Mucosa of stomach (tissue), 1 donor: Measurements from ENCODE around the gene GHRL.
"Not testable (repeated sequence)": the region's sequence is repeated elsewhere in the genome, so short reads cannot be mapped to it uniquely, and the experiment has no call there.

Experiments
- H3K27me3 ChIP-seq: one replicate; pipeline ENCODE4 v1.7.0; 2013; ENCODE audit warnings: mild to moderate bottlenecking, low read length; ENCODE audit not compliant: control insufficient read depth, insufficient read depth
- H3K36me3 ChIP-seq: one replicate; pipeline ENCODE4 v1.7.0; 2013; ENCODE audit warnings: low read length; ENCODE audit not compliant: control insufficient read depth, insufficient read depth
- H3K4me1 ChIP-seq: one replicate; pipeline ENCODE4 v1.7.0; 2013; ENCODE audit warnings: mild to moderate bottlenecking, low read length; ENCODE audit not compliant: control insufficient read depth, insufficient read depth
- H3K4me3 ChIP-seq: one replicate; pipeline ENCODE4 v1.7.0; 2013; ENCODE audit warnings: low read length
- H3K9ac ChIP-seq: one replicate; pipeline ENCODE4 v1.7.0; 2013; ENCODE audit warnings: mild to moderate bottlenecking, low read length, moderate library complexity
- H3K9me3 ChIP-seq: one replicate; pipeline ENCODE4 v1.7.0; 2013; ENCODE audit warnings: mild to moderate bottlenecking, low read length, moderate library complexity; ENCODE audit not compliant: control insufficient read depth
- donor health status: Pancreatic carcinoma.

Gene GHRL

DNA sequence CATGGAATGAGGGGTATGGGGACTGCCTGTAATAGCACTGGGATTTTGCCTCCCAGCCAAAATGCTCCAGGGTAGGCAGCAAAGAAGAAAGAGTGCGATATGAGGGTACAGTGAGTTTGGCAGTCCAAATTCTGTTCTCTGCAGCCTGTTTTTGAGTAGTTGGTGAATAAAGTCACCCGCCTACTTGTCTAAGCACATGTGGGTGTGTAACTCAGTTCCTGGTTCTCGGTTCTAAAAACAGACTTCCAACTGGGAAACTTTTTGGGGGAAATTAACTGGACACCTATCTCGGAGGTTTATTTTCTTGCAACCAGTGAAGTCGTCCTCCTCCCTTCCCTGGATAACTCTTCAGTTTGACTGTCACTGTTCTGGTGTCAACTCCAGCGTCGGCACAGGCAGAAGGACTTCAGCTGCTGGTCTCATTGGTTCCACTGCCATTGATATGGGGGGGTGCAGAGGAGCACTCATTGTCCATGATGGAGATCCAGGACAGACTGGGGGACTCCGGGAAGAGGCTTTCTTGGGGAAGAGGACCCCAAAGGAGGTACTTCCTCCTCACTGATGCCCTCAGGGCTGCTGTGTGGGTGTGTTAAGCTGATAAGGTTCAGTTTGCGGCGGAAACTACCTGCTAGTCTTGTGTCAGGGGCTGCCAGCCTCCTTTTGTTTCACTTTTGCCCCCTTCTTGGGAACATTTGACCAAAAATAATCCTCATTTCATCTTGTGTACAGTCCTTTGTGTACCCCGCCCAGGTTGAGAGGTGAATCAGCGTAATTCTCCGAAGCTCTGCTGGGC is 13.2 kb downstream of the GHRL start:
- Histone ChIP-seq H3K9ac (no peak overlapping the region), H3K9me3 (no peaks in the 10 kb centered on the region), H3K4me1 (no peaks in the 10 kb centered on the region), H3K4me3 (no peak overlapping the region), H3K36me3 (peaks cover 8% of the 10 kb centered on the region), H3K27me3 (no peaks in the 10 kb centered on the region)

DNA sequence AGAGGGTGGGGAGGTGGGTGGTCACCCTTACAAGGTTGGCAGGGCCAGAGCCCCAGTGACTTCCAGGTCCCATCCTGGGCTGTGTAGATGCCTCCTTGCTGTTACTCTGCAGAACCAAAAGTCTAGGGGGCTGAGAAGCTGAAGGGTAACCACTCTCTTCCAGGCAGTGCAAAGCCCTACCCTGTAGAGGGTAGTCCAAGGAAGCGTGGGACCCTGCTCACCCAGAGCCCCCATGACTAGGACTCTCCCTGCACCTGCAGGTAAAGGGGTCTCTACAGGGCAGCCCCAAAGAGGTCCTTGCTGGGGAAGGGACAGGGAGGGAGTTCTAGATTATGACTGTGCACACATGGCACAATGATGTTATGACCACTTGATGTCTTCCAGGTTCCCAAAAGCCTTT is 14.2 kb downstream of the GHRL start:
- no peaks in the 10 kb centered on the region for H3K9me3 ChIP-seq
- no peak overlapping the region for H3K9ac ChIP-seq
- H3K4me3 ChIP-seq, result no peak overlapping the region
- H3K27me3 ChIP-seq, result no peaks in the 10 kb centered on the region
- H3K36me3 ChIP-seq, result peaks cover 8% of the 10 kb centered on the region
- peaks cover 8% of the 10 kb centered on the region for H3K4me1 ChIP-seq

DNA sequence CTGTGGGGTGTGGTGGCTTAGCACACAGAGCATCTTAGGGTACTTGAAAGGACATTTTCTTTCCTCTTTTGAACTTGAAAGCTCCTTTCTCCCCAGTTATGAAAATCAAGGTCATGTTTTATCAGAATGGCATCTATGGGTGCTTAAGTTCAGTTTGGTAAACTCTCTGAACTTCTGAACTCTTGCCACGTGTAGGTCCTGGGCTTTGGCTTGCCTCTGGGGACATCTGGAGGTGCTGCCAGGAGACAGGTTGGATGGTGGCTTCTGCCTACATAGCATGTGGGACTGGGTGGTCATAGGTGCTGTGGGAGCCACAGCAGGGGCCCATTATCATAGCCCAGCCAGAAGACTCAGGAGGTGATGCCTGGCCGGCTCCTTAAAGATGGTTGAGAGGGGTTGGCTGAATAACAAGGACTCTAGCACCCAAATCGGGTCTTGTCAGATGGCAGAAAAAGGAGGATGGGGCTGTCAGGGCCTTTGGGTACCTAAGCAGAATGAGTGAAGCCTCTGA is 15.6 kb downstream of the GHRL start:
- Histone ChIP-seq H3K27me3 (no peaks in the 10 kb centered on the region), H3K36me3 (peaks cover 8% of the 10 kb centered on the region), H3K9me3 (no peaks in the 10 kb centered on the region), H3K4me1 (peaks cover 10% of the 10 kb centered on the region), H3K9ac (no peak overlapping the region), H3K4me3 (no peak overlapping the region)

DNA sequence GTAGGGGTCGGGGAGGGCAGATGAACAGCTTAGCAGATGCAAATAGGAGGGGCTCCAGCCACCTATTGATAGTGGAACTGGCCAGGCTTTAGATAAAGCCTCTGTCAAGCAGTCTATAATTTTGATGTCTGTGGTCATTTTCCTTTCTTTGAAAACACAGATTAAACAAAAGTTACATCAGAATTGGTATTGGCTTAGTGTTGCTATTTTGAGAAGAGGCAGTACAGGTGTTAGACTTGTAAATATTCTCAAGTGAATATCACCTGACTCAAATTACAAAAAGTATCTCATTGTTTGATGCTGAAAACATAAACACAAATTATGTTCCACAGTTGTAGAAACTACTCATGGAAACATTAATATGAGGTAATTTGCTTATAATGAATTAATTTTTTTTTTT is 18.1 kb downstream of the GHRL start:
- no peaks in the 10 kb centered on the region for H3K36me3 ChIP-seq
- H3K4me1 ChIP-seq, result peaks cover 10% of the 10 kb centered on the region
- no peak overlapping the region for H3K9ac ChIP-seq
- no peak overlapping the region for H3K4me3 ChIP-seq
- H3K27me3 ChIP-seq, result no peaks in the 10 kb centered on the region
- H3K9me3 ChIP-seq, result no peaks in the 10 kb centered on the region

DNA sequence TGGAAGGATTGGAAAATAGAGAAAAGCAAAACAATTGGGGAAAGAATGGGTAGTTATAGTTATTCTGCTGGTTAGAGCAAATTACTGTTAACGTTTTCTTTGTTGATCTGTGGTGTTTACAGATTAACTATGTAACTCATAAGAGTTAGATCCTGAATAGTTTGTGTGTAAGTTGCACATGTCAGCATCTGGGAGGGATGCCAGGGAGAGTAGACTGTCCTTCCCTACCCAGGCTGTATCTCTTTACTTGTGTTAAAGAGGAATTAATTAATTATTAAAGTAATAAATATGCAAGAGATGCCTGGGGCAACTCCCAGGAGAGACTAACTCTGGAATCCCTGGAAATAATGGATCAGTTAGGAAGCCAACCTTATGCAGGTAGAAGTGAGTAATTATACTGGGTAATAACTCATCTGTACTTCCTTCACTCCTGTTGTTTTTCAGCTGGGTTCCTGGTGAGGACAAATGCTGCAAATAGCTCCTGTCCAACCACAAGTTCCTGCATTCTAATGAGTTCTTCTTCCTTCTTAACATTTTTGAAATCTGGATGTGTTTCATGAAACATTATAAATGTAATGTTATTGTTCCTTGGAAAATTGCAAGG is 18.9 kb downstream of the GHRL start:
- H3K36me3 ChIP-seq, result no peaks in the 10 kb centered on the region
- no peak overlapping the region for H3K9ac ChIP-seq
- no peaks in the 10 kb centered on the region for H3K9me3 ChIP-seq
- H3K4me1 ChIP-seq, result peaks cover 10% of the 10 kb centered on the region
- no peak overlapping the region for H3K4me3 ChIP-seq
- no peaks in the 10 kb centered on the region for H3K27me3 ChIP-seq

DNA sequence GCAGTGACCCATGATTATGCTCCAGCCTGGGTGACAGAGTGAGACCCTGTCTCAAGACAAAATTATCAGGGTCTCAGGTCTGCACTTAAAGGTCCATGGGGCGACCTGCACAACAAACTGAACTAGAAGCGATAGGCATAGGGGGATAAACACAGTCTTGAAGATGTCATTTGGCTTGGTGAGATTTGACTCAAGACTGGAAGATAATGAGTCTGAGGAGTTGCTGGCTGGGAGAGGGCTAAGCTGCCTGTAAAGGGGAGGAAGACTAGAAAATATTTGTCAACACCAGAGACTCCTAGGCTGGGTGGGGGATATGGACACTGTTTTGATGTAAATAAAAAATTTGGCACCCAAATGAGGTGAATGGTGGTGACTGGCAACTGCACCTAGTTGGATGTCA is 19.8 kb downstream of the GHRL start:
- H3K4me3 ChIP-seq, result no peak overlapping the region
- H3K27me3 ChIP-seq, result no peaks in the 10 kb centered on the region
- no peak overlapping the region for H3K9ac ChIP-seq
- no peaks in the 10 kb centered on the region for H3K9me3 ChIP-seq
- no peaks in the 10 kb centered on the region for H3K36me3 ChIP-seq
- peaks cover 10% of the 10 kb centered on the region for H3K4me1 ChIP-seq

DNA sequence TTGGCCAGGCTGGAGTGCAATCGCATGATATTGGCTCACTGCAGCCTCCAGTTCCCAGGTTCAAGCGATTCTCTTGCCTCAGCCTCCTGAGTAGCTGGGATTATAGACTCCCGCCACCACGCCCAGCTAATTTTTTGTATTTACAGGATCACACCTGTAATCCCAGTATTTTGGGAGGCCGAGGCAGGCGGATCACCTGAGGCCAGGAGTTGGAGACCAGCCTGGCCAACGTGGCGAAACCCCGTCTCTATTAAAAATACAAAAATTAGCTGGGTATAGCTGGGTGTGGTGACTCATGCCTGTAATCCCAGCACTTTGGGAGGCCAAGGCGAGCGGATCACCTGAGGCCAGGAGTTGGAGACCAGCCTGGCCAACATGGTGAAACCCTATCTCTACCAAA is 20.3 kb downstream of the GHRL start:
- H3K27me3 ChIP-seq, H3K9ac ChIP-seq: not testable (repeated sequence)

DNA sequence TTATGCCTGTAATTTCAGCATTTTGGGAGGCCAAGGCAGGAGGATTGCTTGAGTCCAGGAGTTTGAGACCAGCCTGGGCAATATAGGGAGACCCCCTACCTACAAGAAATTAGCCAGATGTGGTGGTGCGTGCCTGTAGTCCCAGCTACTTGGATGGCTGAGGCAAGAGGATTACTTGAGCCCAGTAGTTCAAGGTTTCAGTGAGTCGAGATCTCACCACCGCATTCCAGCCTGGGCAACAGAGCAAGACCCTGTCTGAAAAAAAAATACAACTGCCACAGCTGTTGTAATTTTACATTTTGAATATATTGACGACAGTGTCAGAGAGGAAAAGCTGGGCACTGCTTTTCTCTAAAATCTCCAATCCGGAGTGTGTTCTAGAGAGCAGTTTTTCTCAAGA is 23.3 kb downstream of the GHRL start:
- Histone ChIP-seq H3K27me3 (no peaks in the 10 kb centered on the region), H3K9me3 (no peaks in the 10 kb centered on the region), H3K9ac (no peak overlapping the region), H3K4me1 (peaks cover 10% of the 10 kb centered on the region), H3K4me3 (no peak overlapping the region), H3K36me3 (no peaks in the 10 kb centered on the region)

More for the DNA sequence above, 20.3 kb downstream of the GHRL start:
- H3K4me3 ChIP-seq, H3K4me1 ChIP-seq, H3K9me3 ChIP-seq, H3K36me3 ChIP-seq: not testable (repeated sequence)

DNA sequence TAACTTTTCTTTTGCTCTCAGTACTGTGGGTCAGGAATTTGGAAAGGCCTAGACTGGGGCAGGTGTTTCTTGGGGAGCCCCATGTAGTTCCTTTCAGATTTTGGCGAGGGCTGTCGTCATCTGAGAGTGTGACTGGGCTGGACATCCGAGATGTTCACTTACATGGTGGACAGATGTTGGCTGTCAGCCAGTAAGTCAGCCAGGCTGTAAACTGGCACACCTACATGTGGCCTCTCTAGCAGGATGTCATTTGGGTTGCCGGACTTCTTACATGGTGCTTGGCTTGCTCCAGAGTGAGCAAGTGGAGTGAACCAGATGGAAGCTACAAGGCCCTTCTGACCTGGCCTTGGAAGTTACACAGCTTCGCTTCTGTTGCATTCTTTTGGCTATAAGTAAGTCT is 23.8 kb downstream of the GHRL start:
- no peaks in the 10 kb centered on the region for H3K36me3 ChIP-seq
- no peak overlapping the region for H3K9ac ChIP-seq
- H3K9me3 ChIP-seq, result no peaks in the 10 kb centered on the region
- H3K4me3 ChIP-seq, result no peak overlapping the region
- no peaks in the 10 kb centered on the region for H3K27me3 ChIP-seq
- peaks cover 6% of the 10 kb centered on the region for H3K4me1 ChIP-seq

DNA sequence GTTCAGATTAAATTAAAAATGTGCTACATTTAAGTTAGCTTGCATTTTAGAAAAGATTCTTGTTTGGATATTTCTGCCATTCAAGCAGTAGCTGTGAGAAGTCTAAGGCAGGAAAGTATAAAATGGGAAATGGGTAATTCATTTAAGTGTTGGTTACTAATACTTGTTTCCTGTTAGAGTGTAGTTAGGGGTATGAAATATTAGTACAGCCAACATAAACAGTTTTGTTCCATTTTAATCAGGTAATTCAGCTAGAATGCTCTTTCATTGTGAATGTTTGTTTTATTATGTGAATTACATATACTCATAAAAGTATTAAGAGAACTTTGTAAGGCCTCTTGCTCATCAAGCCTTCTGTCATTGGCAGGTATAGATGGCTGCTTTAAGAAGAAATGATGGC is 24.6 kb downstream of the GHRL start:
- Histone ChIP-seq H3K4me1 (no peaks in the 10 kb centered on the region), H3K9me3 (no peaks in the 10 kb centered on the region), H3K36me3 (no peaks in the 10 kb centered on the region), H3K9ac (no peak overlapping the region), H3K27me3 (no peaks in the 10 kb centered on the region), H3K4me3 (no peak overlapping the region)

DNA sequence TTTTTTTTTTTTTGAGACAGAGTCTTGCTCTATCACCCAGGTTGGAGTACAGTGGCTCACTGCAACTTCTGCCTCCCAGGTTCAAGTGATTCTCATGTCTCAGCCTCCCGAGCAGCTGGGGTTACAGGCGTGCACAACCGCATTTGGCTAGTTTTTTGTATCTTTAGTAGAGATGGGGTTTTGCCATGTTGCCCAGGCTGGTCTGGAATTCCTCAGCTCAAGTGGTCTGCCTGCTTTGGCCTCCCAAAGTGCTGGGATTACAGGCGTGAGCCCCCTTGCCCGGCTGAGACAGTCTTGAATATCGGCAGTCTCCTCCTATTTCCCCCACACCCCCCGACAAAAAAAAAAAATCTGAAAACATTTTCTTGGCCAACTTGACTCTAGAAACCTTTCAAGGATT is 25.8 kb downstream of the GHRL start:
- not testable (repeated sequence) for H3K4me3 ChIP-seq, H3K9ac ChIP-seq, H3K36me3 ChIP-seq, H3K9me3 ChIP-seq, H3K4me1 ChIP-seq, H3K27me3 ChIP-seq

DNA sequence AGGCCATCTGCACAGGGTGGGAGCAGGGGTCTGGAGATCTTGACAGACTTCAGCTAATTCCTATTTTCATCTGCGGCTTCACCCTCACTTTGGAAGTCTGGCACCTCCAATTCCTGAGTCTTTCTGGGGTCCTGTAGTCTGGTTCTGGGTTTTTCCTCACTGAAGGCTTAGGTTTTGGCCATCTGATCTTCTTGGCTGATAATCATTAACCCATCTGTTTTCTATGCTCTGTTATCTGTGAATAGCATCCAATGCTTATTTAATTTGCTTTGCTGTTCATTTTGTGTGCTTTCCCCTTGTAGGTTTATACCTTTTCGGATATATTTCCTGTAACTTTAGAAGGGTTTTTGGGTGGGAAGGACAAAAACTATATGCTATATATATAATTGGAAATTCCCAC is 26.9 kb downstream of the GHRL start:
- H3K4me1 ChIP-seq, result no peaks in the 10 kb centered on the region
- no peaks in the 10 kb centered on the region for H3K9me3 ChIP-seq
- no peak overlapping the region for H3K9ac ChIP-seq
- H3K36me3 ChIP-seq, result no peaks in the 10 kb centered on the region
- H3K27me3 ChIP-seq, result no peaks in the 10 kb centered on the region
- no peak overlapping the region for H3K4me3 ChIP-seq
